ENCODE results near the gene SH3RF3. TPM values are rescaled to one million over a fixed set of nuclear protein-coding genes. Genes with fewer than 3 reads are reported as not detected.

SH3RF3 gene
- total and polyA plus RNA-seq, 10 of the 15 experiments (the other 5 are each of a cell fraction or from before 2014, with no cell fraction given), result 0.08 to 8.8 (median 2.3) TPM

GRCh38 chr2:109510136-109511028, 381.4 kb downstream of the SH3RF3 start (continued):
- no peak for TF ChIP-seq MLLT1 (IDR thresholded peaks at IDR 0.05)
- no peak for TF ChIP-seq IRF4 (IDR thresholded peaks at IDR 0.05; ENCODE audit: low read depth, low read length)
- no peak for TF ChIP-seq TCF3 (IDR thresholded peaks at IDR 0.05; ENCODE audit: borderline replicate concordance, insufficient read depth, low read depth, low read length)
- peak; percentile 62; the same call in 1 of the 2 replicates for TF ChIP-seq ZNF592 (IDR thresholded peaks at IDR 0.05)
- no peak for TF ChIP-seq STAT1 (conservative IDR thresholded peaks at IDR 0.05)
- no peak for TF ChIP-seq GABPA (IDR thresholded peaks at IDR 0.05; ENCODE audit: low read depth)
- TF ChIP-seq RAD21 (IDR thresholded peaks at IDR 0.05; ENCODE audit: insufficient read depth, low read depth, low read length), result peak; percentile 92
- no peak for TF ChIP-seq ZNF622 (IDR thresholded peaks at IDR 0.05)
- peak; percentile 42; the same call in 1 of the 2 replicates for TF ChIP-seq HDGF (IDR thresholded peaks at IDR 0.05)
- no peak for TF ChIP-seq USF1 (IDR thresholded peaks at IDR 0.05; ENCODE audit: borderline replicate concordance, extremely low read length, insufficient read depth, low read depth, low read length)
- peak; percentile 77 for TF ChIP-seq ZNF687 (IDR thresholded peaks at IDR 0.05)
- no peak for TF ChIP-seq WRNIP1 (IDR thresholded peaks at IDR 0.05; ENCODE audit: borderline replicate concordance, low read depth, low read length)
- peak; percentile 38; the same call in 1 of the 2 replicates for TF ChIP-seq IKZF1 (conservative IDR thresholded peaks at IDR 0.05)
- no peak for TF ChIP-seq ZBTB4 (CRISPR knock-in tag; IDR thresholded peaks at IDR 0.05)

All from GM12878 (cell line).